ENCODE data around the gene CEP112. TPM values are rescaled to one million over a fixed set of nuclear protein-coding genes. Genes with fewer than 3 reads are reported as not detected.

CEP112 gene
- not detected in 2 replicates for total RNA-seq (2011; cell fraction: chromatin; rRNA removed; ENCODE audit: low replicate concordance)
- not detected in 2 replicates for total RNA-seq (2011; cell fraction: nucleolus; rRNA removed)
- not detected in 2 replicates for total RNA-seq (2011; cell fraction: nucleoplasm; rRNA removed)
- total RNA-seq (2014; rRNA removed) (not detected in 2 replicates), total RNA-seq (2014; rRNA removed; fragmentation: Illumina TruSeq; extraction: Trizol) (not detected in 2 replicates), total RNA-seq (2015; rRNA removed; fragmentation: Illumina TruSeq; extraction: Trizol) (not detected in 2 replicates), total RNA-seq (2021) (not detected in 2 replicates), polyA plus RNA-seq (2011; rRNA removed) (not detected in 2 replicates), polyA plus RNA-seq (2014; fragmentation: Illumina TruSeq; extraction: Trizol) (not detected in 2 replicates), polyA plus RNA-seq (2014; fragmentation: Nextera tagmentation; extraction: Ambion mirVana) (not detected), polyA plus RNA-seq (2014; rRNA removed) (0.84 TPM in 1 of 2 replicates, not detected in the other), polyA minus RNA-seq (2011; rRNA and poly(A)+ RNA removed) (not detected in 2 replicates), Bru-seq, nascent RNA (percentile 8 among the genes with signal in this experiment), BruChase-seq, experiment 1, labeled RNA remaining after a 2-hour chase (percentile 6 among the genes with signal in this experiment), BruChase-seq, experiment 2, labeled RNA remaining after a 6-hour chase (percentile 7 among the genes with signal in this experiment)
- polyA plus RNA-seq (2011; cell fraction: cytosol; rRNA removed) = not detected in 2 replicates
- polyA plus RNA-seq (2011; cell fraction: nucleus; rRNA removed) = not detected in 2 replicates
- polyA plus RNA-seq (2012) = 0.06 and 0.16 TPM in 2 replicates
- not detected in 2 replicates for polyA minus RNA-seq (2011; cell fraction: cytosol; rRNA and poly(A)+ RNA removed)
- not detected in 2 replicates for polyA minus RNA-seq (2011; cell fraction: nucleus; rRNA and poly(A)+ RNA removed)
- long read RNA-seq, experiment 1 = 0 reads
- long read RNA-seq, experiment 2 = 0 reads
- long read RNA-seq, experiment 3 = 0 reads

DNA sequence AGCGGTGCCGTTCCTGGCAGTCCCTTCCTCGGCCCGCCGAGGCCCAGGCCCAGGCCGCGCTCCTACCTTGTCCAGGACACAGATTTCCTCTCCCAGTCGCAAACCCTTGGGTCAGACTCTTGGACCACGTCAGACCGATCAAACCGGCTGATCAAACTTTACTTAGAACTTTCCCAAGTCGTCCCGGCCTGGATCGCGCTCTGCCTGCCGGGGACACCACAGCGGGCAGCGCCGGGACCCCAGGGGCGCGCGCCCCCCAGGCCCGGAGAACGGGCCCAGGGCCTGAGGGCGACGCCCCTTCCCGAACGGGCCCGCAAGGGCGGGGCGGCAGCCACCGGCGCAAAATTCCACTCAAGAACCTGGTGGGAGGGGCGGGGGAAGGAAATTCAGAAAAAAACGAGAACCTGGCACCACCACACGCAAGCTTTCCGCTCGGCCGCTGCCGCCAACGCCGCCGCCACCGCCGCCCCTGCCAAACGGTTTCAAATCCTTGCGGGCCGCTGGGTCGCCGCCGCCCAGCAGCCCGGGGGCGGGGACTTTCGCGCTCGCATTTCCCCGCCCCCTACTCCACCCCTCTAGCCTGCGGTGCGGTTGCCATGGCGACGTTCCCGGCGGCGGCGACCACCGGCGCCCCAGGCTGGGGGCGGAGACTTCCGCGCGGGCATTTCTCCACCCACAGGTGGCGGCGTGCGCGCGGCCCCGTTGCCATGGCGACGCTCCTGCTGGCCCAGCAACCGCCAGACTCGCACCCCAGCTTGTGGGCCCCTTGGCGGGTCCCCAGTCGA lies at the start of gene CEP112:
CEP112 (minus strand) TSS at position 541 of the 785 bp plus-strand sequence.
- ATAC-seq (peak; percentile 94), DNase-seq (ENCODE audit: extremely low read depth in 1 of 4, low spot score in 3 of 4) (peak; percentile 78 to 94 (median 90)), FAIRE-seq (no peak)
- H3K27me3 ChIP-seq (ENCODE audit: control insufficient read depth in 2 of 2, insufficient read depth in 2 of 2, low read length in 2 of 2) = peaks cover 3 to 14% of the 10 kb centered on the region in 2 experiments; a peak in 4 of 5 replicates
- POLR2A ChIA-PET = interaction anchor here (0.6 kb wide), 1 partner anchor 976 kb away, joined by 3 read pairs; no protein-coding TSS in a partner anchor
- H3K36me3 ChIP-seq (ENCODE audit: control insufficient read depth, insufficient read depth, low read length) = no peaks in the 10 kb centered on the region
- H3K4me3 ChIP-seq = peak within 1 kb of the TSS; percentile 50
- CTCF ChIA-PET (ENCODE audit: low intra/inter-chr PET ratio) = no interaction called here
- H3K27ac ChIP-seq (ENCODE audit: extremely low read depth, low read depth, low read length) = no peak within 1 kb of the TSS
- H4K20me1 ChIP-seq (replicated peaks; ENCODE audit: control insufficient read depth, insufficient read depth, low read length) = no peaks in the 10 kb centered on the region
- in situ Hi-C loops (cut with MboI) = no loop called here
- H3K79me2 ChIP-seq (ENCODE audit: control insufficient read depth, insufficient read depth, low read length) = no peaks in the 10 kb centered on the region
- peak within 1 kb of the TSS; percentile 83 for H2AFZ ChIP-seq (ENCODE audit: low read depth, low read length)
- H3K9me3 ChIP-seq (replicated peaks; ENCODE audit: control insufficient read depth, insufficient read depth, low read depth, low read length) = no peaks in the 10 kb centered on the region
- BruUV-seq (replicated peaks) = no TSS peak
- 1% methylated on average over 54 of the region's 83 CpGs for WGBS (ENCODE audit: insufficient coverage, low coverage, missing lambda C conversion rate)
- intact Hi-C loops (cut with micrococcal nuclease) = no loop called here
- peak within 1 kb of the TSS; percentile 76 for H3K4me2 ChIP-seq (ENCODE audit: insufficient read depth, low read length)
- H3K4me1 ChIP-seq (replicated peaks in 1 of 2; ENCODE audit: control insufficient read depth in 2 of 2, insufficient read depth in 2 of 2, low read length in 2 of 2) = peaks cover 8 to 12% of the 10 kb centered on the region in 2 experiments; a peak in 3 of 5 replicates
- peak within 1 kb of the TSS in 1 of 2 experiments; percentile 89; a peak in 2 of 4 replicates for H3K9ac ChIP-seq (ENCODE audit: insufficient read depth in 1 of 2, low read depth in 2 of 2, low read length in 2 of 2)
- no peaks in the 10 kb centered on the region for H3K9me1 ChIP-seq (ENCODE audit: control insufficient read depth, insufficient read depth, low read length)
- TF ChIP-seq SIN3A (IDR thresholded peaks at IDR 0.05; ENCODE audit: borderline replicate concordance in 2 of 2, control insufficient read depth in 1 of 2, low read depth in 2 of 2, low read length in 2 of 2) (peak in 1 of 2 experiments; percentile 16; a peak in 1 of 4 replicates), ZZZ3 (IDR thresholded peaks at IDR 0.05) (no peak), TBP (optimal IDR thresholded peaks at IDR 0.05; ENCODE audit: low read depth, low read length) (no peak), KLF13 (tag; IDR thresholded peaks at IDR 0.05; ENCODE audit: borderline replicate concordance, low read depth) (no peak), RBM22 (IDR thresholded peaks at IDR 0.05; ENCODE audit: low read depth, low read length, poor library complexity, severe bottlenecking) (peak; percentile 96), ARID1B (IDR thresholded peaks at IDR 0.05) (no peak), PHF8 (IDR thresholded peaks at IDR 0.05; ENCODE audit: borderline replicate concordance, low read length) (peak; percentile 28; the same call in 1 of the 2 replicates), RBFOX2 (IDR thresholded peaks at IDR 0.05; ENCODE audit: low read depth, low read length) (peak; percentile 21; the same call in 1 of the 2 replicates), FIP1L1 (IDR thresholded peaks at IDR 0.05; ENCODE audit: low read depth, low read length, poor library complexity, severe bottlenecking) (peak; percentile 26), BMI1 (IDR thresholded peaks at IDR 0.05; ENCODE audit: low read length) (peak; percentile 80; the same call in 1 of the 2 replicates)
- TF ChIP-seq, protein P1, sequence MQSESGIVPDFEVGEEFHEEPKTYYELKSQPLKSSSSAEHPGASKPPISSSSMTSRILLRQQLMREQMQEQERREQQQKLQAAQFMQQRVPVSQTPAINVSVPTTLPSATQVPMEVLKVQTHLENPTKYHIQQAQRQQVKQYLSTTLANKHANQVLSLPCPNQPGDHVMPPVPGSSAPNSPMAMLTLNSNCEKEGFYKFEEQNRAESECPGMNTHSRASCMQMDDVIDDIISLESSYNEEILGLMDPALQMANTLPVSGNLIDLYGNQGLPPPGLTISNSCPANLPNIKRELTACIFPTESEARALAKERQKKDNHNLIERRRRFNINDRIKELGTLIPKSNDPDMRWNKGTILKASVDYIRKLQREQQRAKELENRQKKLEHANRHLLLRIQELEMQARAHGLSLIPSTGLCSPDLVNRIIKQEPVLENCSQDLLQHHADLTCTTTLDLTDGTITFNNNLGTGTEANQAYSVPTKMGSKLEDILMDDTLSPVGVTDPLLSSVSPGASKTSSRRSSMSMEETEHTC (IDR thresholded peaks at IDR 0.05) = no peak
- TF ChIP-seq, protein P2, sequence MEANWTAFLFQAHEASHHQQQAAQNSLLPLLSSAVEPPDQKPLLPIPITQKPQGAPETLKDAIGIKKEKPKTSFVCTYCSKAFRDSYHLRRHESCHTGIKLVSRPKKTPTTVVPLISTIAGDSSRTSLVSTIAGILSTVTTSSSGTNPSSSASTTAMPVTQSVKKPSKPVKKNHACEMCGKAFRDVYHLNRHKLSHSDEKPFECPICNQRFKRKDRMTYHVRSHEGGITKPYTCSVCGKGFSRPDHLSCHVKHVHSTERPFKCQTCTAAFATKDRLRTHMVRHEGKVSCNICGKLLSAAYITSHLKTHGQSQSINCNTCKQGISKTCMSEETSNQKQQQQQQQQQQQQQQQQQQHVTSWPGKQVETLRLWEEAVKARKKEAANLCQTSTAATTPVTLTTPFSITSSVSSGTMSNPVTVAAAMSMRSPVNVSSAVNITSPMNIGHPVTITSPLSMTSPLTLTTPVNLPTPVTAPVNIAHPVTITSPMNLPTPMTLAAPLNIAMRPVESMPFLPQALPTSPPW (CRISPR knock-in tag; IDR thresholded peaks at IDR 0.05) = 0 out of 2 replicates have a peak, but pooled peaks have one; percentile 21
- TF ChIP-seq, protein P3, sequence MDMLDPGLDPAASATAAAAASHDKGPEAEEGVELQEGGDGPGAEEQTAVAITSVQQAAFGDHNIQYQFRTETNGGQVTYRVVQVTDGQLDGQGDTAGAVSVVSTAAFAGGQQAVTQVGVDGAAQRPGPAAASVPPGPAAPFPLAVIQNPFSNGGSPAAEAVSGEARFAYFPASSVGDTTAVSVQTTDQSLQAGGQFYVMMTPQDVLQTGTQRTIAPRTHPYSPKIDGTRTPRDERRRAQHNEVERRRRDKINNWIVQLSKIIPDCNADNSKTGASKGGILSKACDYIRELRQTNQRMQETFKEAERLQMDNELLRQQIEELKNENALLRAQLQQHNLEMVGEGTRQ (CRISPR knock-in tag; IDR thresholded peaks at IDR 0.05) = no peak
